ENCODE results near the gene SPATA13. TPM values are rescaled to one million over a fixed set of nuclear protein-coding genes. Genes with fewer than 3 reads are reported as not detected.
A peak's percentile ranks its signal among the peaks of the same experiment; 100 is the strongest.
"Not testable (repeated sequence)": the region's sequence is repeated elsewhere in the genome, so short reads cannot be mapped to it uniquely, and the experiment has no call there.

Gene SPATA13
- total RNA-seq, 2 donors from 2014 or later = 19.4 to 24.8 TPM

DNA sequence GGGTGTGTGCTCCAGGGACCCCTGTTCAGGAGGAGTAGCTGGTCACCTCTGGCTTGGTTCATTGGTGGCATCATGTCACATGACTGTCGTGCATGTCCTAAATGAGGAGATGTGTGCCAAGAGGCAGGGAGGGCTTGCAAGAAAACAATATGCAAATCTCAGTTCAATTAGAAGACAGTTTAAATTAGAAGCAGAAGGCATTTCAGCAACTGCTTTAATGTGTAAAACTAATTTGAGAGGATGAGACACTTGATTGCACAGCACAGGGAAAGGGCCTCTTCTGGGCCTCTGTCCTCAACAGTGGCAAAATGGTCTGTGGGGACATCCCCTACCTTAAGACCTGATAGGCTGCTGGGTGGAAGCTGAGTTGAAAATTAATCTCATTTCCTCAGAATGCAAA lies 54.6 kb downstream of the SPATA13 start:
- Histone ChIP-seq H3K4me1 (ENCODE audit: control insufficient read depth, insufficient read depth, low read length) (peaks cover 10% of the 10 kb centered on the region), H3K4me3 (ENCODE audit: low read length) (no peak overlapping the region), H3K9me3 (ENCODE audit: control insufficient read depth, low read length) (no peaks in the 10 kb centered on the region), H3K27ac (ENCODE audit: low read depth, low read length) (no peak overlapping the region), H3K9ac (ENCODE audit: extremely low read depth, low read length, poor library complexity, severe bottlenecking) (no peak overlapping the region), H3K27me3 (ENCODE audit: control insufficient read depth, insufficient read depth, low read length, poor library complexity, severe bottlenecking) (no peaks in the 10 kb centered on the region), H3K36me3 (ENCODE audit: control insufficient read depth, insufficient read depth, low read length) (no peaks in the 10 kb centered on the region)
- DNase-seq = no peak
- Mint-ChIP-seq H3K27me3 (ENCODE audit: insufficient read depth) (no peaks in the 10 kb centered on the region), H3K4me1 (peaks cover 35% of the 10 kb centered on the region), H3K27ac (peak overlapping the region; percentile 30), H3K4me3 (no peak overlapping the region), H3K9me3 (no peaks in the 10 kb centered on the region), H3K36me3 (ENCODE audit: low read depth) (peaks cover 7% of the 10 kb centered on the region)
- 80 to 88% methylated on average over 1 of the region's 1 CpG for WGBS, 2 experiments (ENCODE audit: insufficient coverage in 1 of 2, insufficient read length in 1 of 2)
- TF ChIP-seq, protein P1, sequence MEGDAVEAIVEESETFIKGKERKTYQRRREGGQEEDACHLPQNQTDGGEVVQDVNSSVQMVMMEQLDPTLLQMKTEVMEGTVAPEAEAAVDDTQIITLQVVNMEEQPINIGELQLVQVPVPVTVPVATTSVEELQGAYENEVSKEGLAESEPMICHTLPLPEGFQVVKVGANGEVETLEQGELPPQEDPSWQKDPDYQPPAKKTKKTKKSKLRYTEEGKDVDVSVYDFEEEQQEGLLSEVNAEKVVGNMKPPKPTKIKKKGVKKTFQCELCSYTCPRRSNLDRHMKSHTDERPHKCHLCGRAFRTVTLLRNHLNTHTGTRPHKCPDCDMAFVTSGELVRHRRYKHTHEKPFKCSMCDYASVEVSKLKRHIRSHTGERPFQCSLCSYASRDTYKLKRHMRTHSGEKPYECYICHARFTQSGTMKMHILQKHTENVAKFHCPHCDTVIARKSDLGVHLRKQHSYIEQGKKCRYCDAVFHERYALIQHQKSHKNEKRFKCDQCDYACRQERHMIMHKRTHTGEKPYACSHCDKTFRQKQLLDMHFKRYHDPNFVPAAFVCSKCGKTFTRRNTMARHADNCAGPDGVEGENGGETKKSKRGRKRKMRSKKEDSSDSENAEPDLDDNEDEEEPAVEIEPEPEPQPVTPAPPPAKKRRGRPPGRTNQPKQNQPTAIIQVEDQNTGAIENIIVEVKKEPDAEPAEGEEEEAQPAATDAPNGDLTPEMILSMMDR (conservative IDR thresholded peaks at IDR 0.05) = no peak

- TF ChIP-seq, protein P1 (conservative IDR thresholded peaks at IDR 0.05) = no peak
- no peak overlapping the region for H3K27ac ChIP-seq (ENCODE audit: low read depth, low read length)
- Mint-ChIP-seq H3K4me3 (no peak overlapping the region), H3K27ac (no peak overlapping the region), H3K4me1 (peaks cover 35% of the 10 kb centered on the region), H3K9me3 (no peaks in the 10 kb centered on the region), H3K27me3 (ENCODE audit: insufficient read depth) (no peaks in the 10 kb centered on the region), H3K36me3 (ENCODE audit: low read depth) (peaks cover 7% of the 10 kb centered on the region)
- no peak overlapping the region for H3K4me3 ChIP-seq (ENCODE audit: low read length)
- H3K9me3 ChIP-seq (ENCODE audit: control insufficient read depth, low read length) = no peaks in the 10 kb centered on the region
- no peak for DNase-seq
- H3K9ac ChIP-seq (ENCODE audit: extremely low read depth, low read length, poor library complexity, severe bottlenecking) = no peak overlapping the region
- WGBS, 2 experiments (ENCODE audit: insufficient coverage in 1 of 2, insufficient read length in 1 of 2) = 91% methylated on average over 2 of the region's 2 CpGs; no CpG with 5 or more reads in 1 of the 2 experiments
- H3K36me3 ChIP-seq (ENCODE audit: control insufficient read depth, insufficient read depth, low read length) = no peaks in the 10 kb centered on the region
- peaks cover 10% of the 10 kb centered on the region for H3K4me1 ChIP-seq (ENCODE audit: control insufficient read depth, insufficient read depth, low read length)
- no peaks in the 10 kb centered on the region for H3K27me3 ChIP-seq (ENCODE audit: control insufficient read depth, insufficient read depth, low read length, poor library complexity, severe bottlenecking)
Observed at GRCh38 chr13:24215732-24216131, 55.2 kb downstream of the SPATA13 start.

- Histone ChIP-seq H3K9me3 (ENCODE audit: control insufficient read depth, low read length) (no peaks in the 10 kb centered on the region), H3K27me3 (ENCODE audit: control insufficient read depth, insufficient read depth, low read length, poor library complexity, severe bottlenecking) (no peaks in the 10 kb centered on the region), H3K36me3 (ENCODE audit: control insufficient read depth, insufficient read depth, low read length) (no peaks in the 10 kb centered on the region), H3K27ac (ENCODE audit: low read depth, low read length) (no peak overlapping the region), H3K4me3 (ENCODE audit: low read length) (no peak overlapping the region), H3K9ac (ENCODE audit: extremely low read depth, low read length, poor library complexity, severe bottlenecking) (no peak overlapping the region), H3K4me1 (ENCODE audit: control insufficient read depth, insufficient read depth, low read length) (peaks cover 10% of the 10 kb centered on the region)
- H3K36me3 Mint-ChIP-seq (ENCODE audit: low read depth) = peaks cover 7% of the 10 kb centered on the region
- no peaks in the 10 kb centered on the region for H3K27me3 Mint-ChIP-seq (ENCODE audit: insufficient read depth)
- H3K4me3 Mint-ChIP-seq = no peak overlapping the region
- H3K27ac Mint-ChIP-seq = no peak overlapping the region
- WGBS, 2 experiments (ENCODE audit: insufficient coverage in 1 of 2, insufficient read length in 1 of 2) = 95 to 100% methylated on average over 1 to 4 of the region's 4 CpGs
- peaks cover 35% of the 10 kb centered on the region for H3K4me1 Mint-ChIP-seq
- H3K9me3 Mint-ChIP-seq = no peaks in the 10 kb centered on the region
- DNase-seq = no peak
- TF ChIP-seq, protein P1 (conservative IDR thresholded peaks at IDR 0.05) = no peak
Observed at GRCh38 chr13:24216176-24216575, 55.7 kb downstream of the SPATA13 start.

DNA sequence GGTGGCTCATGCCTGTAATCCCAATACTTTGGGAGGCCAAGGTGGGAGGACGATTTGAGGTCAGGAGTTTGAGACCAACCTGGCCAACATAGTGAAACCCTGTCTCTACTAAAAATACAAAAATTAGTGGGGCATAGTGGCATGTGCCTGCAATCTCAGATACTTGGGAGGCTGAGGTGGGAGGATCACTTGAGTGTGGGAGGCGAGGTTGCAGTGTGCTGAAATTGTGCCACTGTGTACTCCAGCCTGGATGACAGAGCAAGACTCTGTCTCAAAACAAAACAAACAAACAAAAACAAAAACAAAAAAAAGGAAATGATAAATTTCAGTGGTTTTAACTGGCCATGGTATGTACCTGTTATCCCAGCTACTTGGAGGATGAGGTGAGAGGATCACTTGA lies 56.3 kb downstream of the SPATA13 start:
- H3K27ac ChIP-seq (ENCODE audit: low read depth, low read length); H3K9me3 Mint-ChIP-seq; H3K36me3 ChIP-seq (ENCODE audit: control insufficient read depth, insufficient read depth, low read length); H3K9ac ChIP-seq (ENCODE audit: extremely low read depth, low read length, poor library complexity, severe bottlenecking); H3K27me3 Mint-ChIP-seq (ENCODE audit: insufficient read depth); H3K36me3 Mint-ChIP-seq (ENCODE audit: low read depth); H3K9me3 ChIP-seq (ENCODE audit: control insufficient read depth, low read length); H3K27ac Mint-ChIP-seq; H3K27me3 ChIP-seq (ENCODE audit: control insufficient read depth, insufficient read depth, low read length, poor library complexity, severe bottlenecking); H3K4me3 ChIP-seq (ENCODE audit: low read length); DNase-seq; H3K4me3 Mint-ChIP-seq: not testable (repeated sequence)
- 83% methylated on average over 2 of the region's 2 CpGs; no CpG with 5 or more reads in 1 of the 2 experiments for WGBS, 2 experiments (ENCODE audit: insufficient coverage in 1 of 2, insufficient read length in 1 of 2)
- H3K4me1 ChIP-seq (ENCODE audit: control insufficient read depth, insufficient read depth, low read length) = peaks cover 10% of the 10 kb centered on the region
- H3K4me1 Mint-ChIP-seq = peaks cover 35% of the 10 kb centered on the region

Data from endodermal cell (in vitro differentiated cells).